H9 (cell line): ENCODE data around the gene NAA60. TPM values are rescaled to one million over a fixed set of nuclear protein-coding genes. Genes with fewer than 3 reads are reported as not detected.
"Not testable (repeated sequence)": the region's sequence is repeated elsewhere in the genome, so short reads cannot be mapped to it uniquely, and the experiment has no call there.

Experiments used
- DNase-seq: peaks from one replicate; pipeline ENCODE4 v3.0.0-alpha.2; 2017
- H2AFZ ChIP-seq: one replicate; pipeline ENCODE4 v1.6.1; 2013; ENCODE audit warnings: mild to moderate bottlenecking, low read length, control low read depth, moderate library complexity
- H2AK5ac ChIP-seq: 2 replicates; pipeline ENCODE4 v1.6.1; 2013; ENCODE audit warnings: low read length, control low read depth, mixed read lengths; ENCODE audit not compliant: insufficient read length
- H2BK120ac ChIP-seq: one replicate; pipeline ENCODE4 v1.6.1; 2013; ENCODE audit warnings: low read depth, mild to moderate bottlenecking, low read length, control low read depth, inconsistent platforms; ENCODE audit not compliant: poor library complexity, severe bottlenecking
- H2BK12ac ChIP-seq: 2 replicates; pipeline ENCODE4 v1.6.1; 2013; ENCODE audit warnings: low read length, control low read depth, mixed read lengths, low read depth; ENCODE audit not compliant: insufficient read length
- H2BK15ac ChIP-seq: 2 replicates; pipeline ENCODE4 v1.6.1; 2013; ENCODE audit warnings: low read depth, low read length, control low read depth
- H2BK20ac ChIP-seq: one replicate; pipeline ENCODE4 v1.6.1; 2013; ENCODE audit warnings: low read depth, mild to moderate bottlenecking, low read length, control low read depth, inconsistent platforms; ENCODE audit not compliant: poor library complexity, severe bottlenecking
- H2BK5ac ChIP-seq: 2 replicates; pipeline ENCODE4 v1.6.1; 2013; ENCODE audit warnings: low read length, control low read depth, mixed read lengths; ENCODE audit not compliant: insufficient read length
- H3K14ac ChIP-seq: 2 replicates; pipeline ENCODE4 v1.6.1; 2013; ENCODE audit warnings: low read length, control low read depth; ENCODE audit not compliant: insufficient read depth
- H3K18ac ChIP-seq: 2 replicates; pipeline ENCODE4 v1.6.1; 2013; ENCODE audit warnings: low read depth, mild to moderate bottlenecking, mixed read lengths, low read length, control low read depth; ENCODE audit not compliant: insufficient read length
- H3K23ac ChIP-seq: 2 replicates; pipeline ENCODE4 v1.6.1; 2013; ENCODE audit warnings: low read length, control low read depth, mixed read lengths, low read depth; ENCODE audit not compliant: insufficient read length
- H3K23me2 ChIP-seq: 2 replicates; pipeline ENCODE4 v1.6.1; 2013; ENCODE audit warnings: low read depth, mild to moderate bottlenecking, mixed read lengths, low read length, control low read depth; ENCODE audit not compliant: insufficient read length, poor library complexity, severe bottlenecking
- H3K27ac ChIP-seq: 2 replicates; pipeline ENCODE4 v1.5.1; 2013; ENCODE audit warnings: low read length, control low read depth, mixed read lengths, low read depth; ENCODE audit not compliant: insufficient read length
- H3K27me3 ChIP-seq: 2 replicates; pipeline ENCODE4 v1.6.1; 2013; ENCODE audit warnings: low read length, control low read depth, inconsistent platforms; ENCODE audit not compliant: insufficient read depth
- H3K4ac ChIP-seq: 2 replicates; pipeline ENCODE4 v1.6.1; 2013; ENCODE audit warnings: low read depth, mild to moderate bottlenecking, control low read depth, inconsistent platforms, low read length, moderate library complexity
- H3K4me1 ChIP-seq: 2 replicates; pipeline ENCODE4 v1.6.1; 2013; ENCODE audit warnings: low read length, control low read depth, inconsistent platforms; ENCODE audit not compliant: insufficient read depth
- H3K4me2 ChIP-seq: 2 replicates; pipeline ENCODE4 v1.6.1; 2013; ENCODE audit warnings: low read length, control low read depth, mixed read lengths; ENCODE audit not compliant: insufficient read length, insufficient read depth
- H3K56ac ChIP-seq: 2 replicates; pipeline ENCODE4 v1.6.1; 2013; ENCODE audit warnings: low read depth, mild to moderate bottlenecking, mixed read lengths, low read length, control low read depth; ENCODE audit not compliant: insufficient read length
- H3K79me1 ChIP-seq: 2 replicates; pipeline ENCODE4 v1.6.1; 2013; ENCODE audit warnings: low read depth, mild to moderate bottlenecking, moderate library complexity, low read length, control low read depth, inconsistent platforms; ENCODE audit not compliant: insufficient read depth, poor library complexity, severe bottlenecking
- H3K79me2 ChIP-seq: 2 replicates; pipeline ENCODE4 v1.6.1; 2013; ENCODE audit warnings: low read length, control low read depth, inconsistent platforms; ENCODE audit not compliant: insufficient read depth
- H3K9ac ChIP-seq: 2 replicates; pipeline ENCODE4 v1.6.1; 2013; ENCODE audit warnings: low read length, control low read depth, mixed read lengths; ENCODE audit not compliant: insufficient read length; ENCODE audit errors: extremely low read depth
- H3K9me3 ChIP-seq: one replicate; pipeline ENCODE4 v1.6.1; 2013; ENCODE audit warnings: low read depth, low read length, inconsistent platforms; ENCODE audit not compliant: control insufficient read depth
- H3T11ph ChIP-seq: one replicate; pipeline ENCODE4 v1.6.1; 2013; ENCODE audit warnings: mild to moderate bottlenecking, low read length, control low read depth, inconsistent platforms
- H4K20me1 ChIP-seq: one replicate; pipeline ENCODE4 v1.6.1; 2013; ENCODE audit not compliant: control insufficient read depth, insufficient read length, insufficient read depth
- H4K5ac ChIP-seq: 2 replicates; pipeline ENCODE4 v1.6.1; 2013; ENCODE audit warnings: low read depth, mild to moderate bottlenecking, mixed read lengths, low read length, control low read depth; ENCODE audit not compliant: insufficient read length
- H4K8ac ChIP-seq: replicated peaks from 2 replicates; pipeline ENCODE4 v1.6.1; 2013; ENCODE audit warnings: low read length, control low read depth, mixed read lengths, low read depth; ENCODE audit not compliant: insufficient read length
- H4K91ac ChIP-seq: 2 replicates; pipeline ENCODE4 v1.6.1; 2013; ENCODE audit warnings: low read depth, mild to moderate bottlenecking, moderate library complexity, mixed read lengths, low read length, control low read depth; ENCODE audit not compliant: insufficient read length
- H3K27ac Mint-ChIP-seq, 3 experiments: 2 replicates in 2 of 3; 3 replicates in 1 of 3; pipeline ENCODE4 v1.8.0; 2020 to 2021; ENCODE audit warnings: mixed read lengths in 3 of 3, mild to moderate bottlenecking in 1 of 3, moderate library complexity in 1 of 3
- H3K27me3 Mint-ChIP-seq: 2 replicates; pipeline ENCODE4 v1.8.0; 2021; ENCODE audit warnings: low read depth, mild to moderate bottlenecking, moderate library complexity, mixed read lengths
- H3K36me3 Mint-ChIP-seq, 3 experiments: 2 replicates in 2 of 3; 3 replicates in 1 of 3; pipeline ENCODE4 v1.8.0; 2020 to 2021; ENCODE audit warnings: low read depth in 3 of 3, mixed read lengths in 3 of 3; ENCODE audit not compliant: insufficient read depth in 1 of 3
- H3K4me1 Mint-ChIP-seq, 2 experiments: 2 replicates each; pipeline ENCODE4 v1.8.0; 2020; ENCODE audit warnings: mixed read lengths in 2 of 2
- H3K4me3 Mint-ChIP-seq, 2 experiments: 2 replicates in 1 of 2; 3 replicates in 1 of 2; pipeline ENCODE4 v1.8.0; 2020 to 2021; ENCODE audit warnings: mild to moderate bottlenecking in 2 of 2, mixed read lengths in 2 of 2, moderate library complexity in 1 of 2
- H3K9me3 Mint-ChIP-seq, 2 experiments: 2 replicates in 1 of 2; 3 replicates in 1 of 2; pipeline ENCODE4 v1.8.0; 2020; ENCODE audit warnings: mild to moderate bottlenecking in 2 of 2, mixed read lengths in 2 of 2, moderate library complexity in 1 of 2
- WGBS: extraction: QIAGEN DNeasy Blood & Tissue Kit; methylation state at CpG from one replicate; pipeline ENCODE4 v1.1.7; 2013; ENCODE audit warnings: missing lambda C conversion rate, low lambda C conversion rate, mixed read lengths; ENCODE audit not compliant: insufficient read length; ENCODE audit errors: extremely low coverage; 5-methylcytosine and 5-hydroxymethylcytosine counted together
- total RNA-seq: library from RNA; stranded (reverse); gene quantifications from 2 replicates; pipeline ENCODE4 v1.2.1, GENCODE V29; 2021
- TF ChIP-seq, protein P1 (sequence below): fragments of 200-600 bp; sonication (generic); conservative IDR thresholded peaks from 3 replicates; pipeline ENCODE4 v1.8.0; 2021; ENCODE audit warnings: antibody characterized with exemption, mild to moderate bottlenecking

NAA60 gene
- total RNA-seq, 1 experiment from 2014 or later = 49.3 TPM

- not testable (repeated sequence) for H3K79me1 ChIP-seq, H3K18ac ChIP-seq, H4K20me1 ChIP-seq, H3K9me3 ChIP-seq, H2BK15ac ChIP-seq, H4K91ac ChIP-seq, H3K23ac ChIP-seq, H3K79me2 ChIP-seq, H2BK20ac ChIP-seq, H3K4me1 Mint-ChIP-seq, H4K5ac ChIP-seq, H3K23me2 ChIP-seq, H3K4me2 ChIP-seq, H3K14ac ChIP-seq, H2AFZ ChIP-seq, H3K9ac ChIP-seq, H2BK5ac ChIP-seq, H3K27ac ChIP-seq, H2BK120ac ChIP-seq, H3K27me3 Mint-ChIP-seq, H3K4me1 ChIP-seq, H4K8ac ChIP-seq, H2AK5ac ChIP-seq, H3T11ph ChIP-seq, H3K27me3 ChIP-seq, H2BK12ac ChIP-seq, H3K4me3 Mint-ChIP-seq, H3K4ac ChIP-seq, H3K27ac Mint-ChIP-seq, H3K56ac ChIP-seq
- TF ChIP-seq, protein P1, sequence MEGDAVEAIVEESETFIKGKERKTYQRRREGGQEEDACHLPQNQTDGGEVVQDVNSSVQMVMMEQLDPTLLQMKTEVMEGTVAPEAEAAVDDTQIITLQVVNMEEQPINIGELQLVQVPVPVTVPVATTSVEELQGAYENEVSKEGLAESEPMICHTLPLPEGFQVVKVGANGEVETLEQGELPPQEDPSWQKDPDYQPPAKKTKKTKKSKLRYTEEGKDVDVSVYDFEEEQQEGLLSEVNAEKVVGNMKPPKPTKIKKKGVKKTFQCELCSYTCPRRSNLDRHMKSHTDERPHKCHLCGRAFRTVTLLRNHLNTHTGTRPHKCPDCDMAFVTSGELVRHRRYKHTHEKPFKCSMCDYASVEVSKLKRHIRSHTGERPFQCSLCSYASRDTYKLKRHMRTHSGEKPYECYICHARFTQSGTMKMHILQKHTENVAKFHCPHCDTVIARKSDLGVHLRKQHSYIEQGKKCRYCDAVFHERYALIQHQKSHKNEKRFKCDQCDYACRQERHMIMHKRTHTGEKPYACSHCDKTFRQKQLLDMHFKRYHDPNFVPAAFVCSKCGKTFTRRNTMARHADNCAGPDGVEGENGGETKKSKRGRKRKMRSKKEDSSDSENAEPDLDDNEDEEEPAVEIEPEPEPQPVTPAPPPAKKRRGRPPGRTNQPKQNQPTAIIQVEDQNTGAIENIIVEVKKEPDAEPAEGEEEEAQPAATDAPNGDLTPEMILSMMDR = peak; percentile 74
- DNase-seq = peak; percentile 69
- peaks cover 16 to 17% of the 10 kb centered on the region in 2 experiments; a peak in 4 of 5 replicates for H3K9me3 Mint-ChIP-seq
- WGBS = no CpG with 5 or more reads among the region's 12 CpGs
- peaks cover 39 to 57% (median 54%) of the 10 kb centered on the region in 3 experiments for H3K36me3 Mint-ChIP-seq
Measured at GRCh38 chr16:3527216-3527829, 83.8 kb downstream of the NAA60 start.
